ENCODE results near the gene ZNF804B.
"Not testable (repeated sequence)": the region's sequence is repeated elsewhere in the genome, so short reads cannot be mapped to it uniquely, and the experiment has no call there.

ZNF804B gene

DNA sequence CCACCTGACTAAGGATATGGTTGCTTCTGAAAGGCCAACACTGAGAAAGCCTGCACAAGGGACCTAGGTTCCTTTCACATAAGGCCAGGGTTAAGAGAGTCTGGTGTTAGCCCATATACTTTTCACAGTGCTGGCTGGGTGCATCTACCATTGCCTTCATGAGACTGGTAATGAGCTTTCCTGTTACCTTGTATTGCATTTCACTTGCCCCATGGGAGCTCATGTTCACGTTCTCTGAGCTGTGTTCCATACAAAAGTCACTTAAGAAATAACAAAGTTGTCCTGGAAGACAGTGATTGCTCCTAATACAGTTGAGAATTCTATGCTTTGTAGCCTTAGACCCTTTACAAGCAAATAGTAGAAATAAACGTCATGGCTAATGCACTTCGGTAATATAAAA is 373.9 kb downstream of the ZNF804B start:
- H3K4me1 Mint-ChIP-seq (ENCODE audit: low read depth), result no peaks in the 10 kb centered on the region
- H3K27me3 Mint-ChIP-seq (ENCODE audit: low read depth), result no peaks in the 10 kb centered on the region
- no peak overlapping the region for H3K27ac Mint-ChIP-seq
- no peaks in the 10 kb centered on the region for H3K36me3 Mint-ChIP-seq (ENCODE audit: low read depth)
- no peaks in the 10 kb centered on the region for H3K9me3 Mint-ChIP-seq
- no peak overlapping the region for H3K4me3 Mint-ChIP-seq

GRCh38 chr7:89133819-89134218 is 374.3 kb downstream of the ZNF804B start:
- Mint-ChIP-seq H3K27ac (no peak overlapping the region), H3K36me3 (ENCODE audit: low read depth) (no peaks in the 10 kb centered on the region), H3K27me3 (ENCODE audit: low read depth) (no peaks in the 10 kb centered on the region)

DNA sequence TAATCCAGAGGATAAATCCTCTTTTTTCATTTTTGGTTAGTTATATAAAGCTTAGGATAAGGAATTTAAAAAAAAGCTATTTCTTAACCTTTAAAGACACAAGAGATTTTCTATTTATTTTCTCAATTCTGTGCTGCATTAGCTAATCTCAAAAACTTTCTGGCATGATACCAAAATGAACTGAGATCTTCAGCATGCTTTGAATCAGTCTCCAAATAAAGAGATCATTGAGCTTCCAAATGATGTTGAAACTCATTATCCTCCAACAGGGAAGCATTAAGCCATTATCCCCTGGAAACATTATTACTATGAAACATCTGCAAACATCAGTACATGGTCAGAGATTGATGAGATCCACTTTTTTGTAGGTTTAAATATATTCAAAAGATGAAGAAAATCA is 386.3 kb downstream of the ZNF804B start:
- no peaks in the 10 kb centered on the region for H3K9me3 Mint-ChIP-seq
- H3K4me1 Mint-ChIP-seq (ENCODE audit: low read depth), result no peaks in the 10 kb centered on the region
- no peaks in the 10 kb centered on the region for H3K36me3 Mint-ChIP-seq (ENCODE audit: low read depth)
- no peak overlapping the region for H3K27ac Mint-ChIP-seq
- no peak overlapping the region for H3K4me3 Mint-ChIP-seq
- no peaks in the 10 kb centered on the region for H3K27me3 Mint-ChIP-seq (ENCODE audit: low read depth)

More at GRCh38 chr7:89133819-89134218, 374.3 kb downstream of the ZNF804B start:
- Mint-ChIP-seq H3K4me1 (ENCODE audit: low read depth) (no peaks in the 10 kb centered on the region), H3K9me3 (no peaks in the 10 kb centered on the region), H3K4me3 (no peak overlapping the region)

- no peak overlapping the region for H3K27ac Mint-ChIP-seq
- H3K27me3 Mint-ChIP-seq (ENCODE audit: low read depth), result no peaks in the 10 kb centered on the region
- H3K4me1 Mint-ChIP-seq (ENCODE audit: low read depth), result no peaks in the 10 kb centered on the region
- no peak overlapping the region for H3K4me3 Mint-ChIP-seq
- H3K9me3 Mint-ChIP-seq, result no peaks in the 10 kb centered on the region
- H3K36me3 Mint-ChIP-seq (ENCODE audit: low read depth), result no peaks in the 10 kb centered on the region
These were observed 400.6 kb downstream of the ZNF804B start for GRCh38 chr7:89160107-89160506.

DNA sequence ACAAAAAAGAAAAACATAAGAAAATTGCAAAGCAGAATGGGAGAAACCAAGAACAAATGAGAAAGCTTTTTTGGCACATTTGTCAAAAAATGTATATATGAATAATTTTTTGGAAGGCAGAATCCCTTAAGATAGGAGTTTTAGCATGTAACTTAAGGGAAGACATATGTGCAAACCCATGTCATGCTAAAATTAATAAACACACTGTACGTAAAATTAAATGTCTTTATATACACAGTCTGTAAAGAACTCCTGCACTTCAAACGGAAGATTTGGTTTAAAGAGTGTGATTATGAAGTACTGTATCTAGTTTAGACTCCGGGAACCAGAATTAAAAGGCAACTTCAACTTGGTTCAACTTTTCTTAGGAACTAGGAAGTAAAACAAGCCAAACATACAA is 405.9 kb downstream of the ZNF804B start:
- no peak overlapping the region for H3K27ac Mint-ChIP-seq
- no peaks in the 10 kb centered on the region for H3K4me1 Mint-ChIP-seq (ENCODE audit: low read depth)
- no peaks in the 10 kb centered on the region for H3K36me3 Mint-ChIP-seq (ENCODE audit: low read depth)
- no peak overlapping the region for H3K4me3 Mint-ChIP-seq
- H3K27me3 Mint-ChIP-seq (ENCODE audit: low read depth), result no peaks in the 10 kb centered on the region
- H3K9me3 Mint-ChIP-seq, result no peaks in the 10 kb centered on the region

GRCh38 chr7:89170628-89171027 is 411.1 kb downstream of the ZNF804B start:
- Mint-ChIP-seq H3K27ac (no peak overlapping the region), H3K9me3 (peaks cover 7% of the 10 kb centered on the region), H3K27me3 (ENCODE audit: low read depth) (no peaks in the 10 kb centered on the region)

DNA sequence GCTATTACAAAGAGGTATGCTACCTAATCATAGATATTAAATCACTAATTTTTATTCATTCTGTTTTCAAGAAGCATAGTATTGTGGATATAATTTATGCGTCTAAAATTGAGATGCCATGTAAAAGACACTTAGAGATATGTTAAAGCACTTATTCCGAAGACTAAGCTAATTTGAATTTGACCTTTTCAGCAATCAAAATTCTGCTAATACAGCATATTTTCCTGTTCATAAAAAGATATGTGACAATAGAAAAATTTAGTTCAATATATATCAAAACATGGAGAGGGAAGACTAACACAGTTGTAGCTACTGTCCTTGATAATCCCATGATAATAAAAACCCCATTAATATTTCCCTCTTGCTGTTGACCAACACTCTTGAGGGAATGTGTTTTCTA is 422.6 kb downstream of the ZNF804B start:
- H3K27me3 Mint-ChIP-seq (ENCODE audit: low read depth), result no peaks in the 10 kb centered on the region
- H3K9me3 Mint-ChIP-seq, result peaks cover 8% of the 10 kb centered on the region
- no peaks in the 10 kb centered on the region for H3K4me1 Mint-ChIP-seq (ENCODE audit: low read depth)
- no peak overlapping the region for H3K4me3 Mint-ChIP-seq
- no peak overlapping the region for H3K27ac Mint-ChIP-seq
- H3K36me3 Mint-ChIP-seq (ENCODE audit: low read depth), result no peaks in the 10 kb centered on the region

More at GRCh38 chr7:89170628-89171027, 411.1 kb downstream of the ZNF804B start:
- H3K4me1 Mint-ChIP-seq (ENCODE audit: low read depth), result no peaks in the 10 kb centered on the region
- H3K4me3 Mint-ChIP-seq, result no peak overlapping the region
- H3K36me3 Mint-ChIP-seq (ENCODE audit: low read depth), result no peaks in the 10 kb centered on the region

DNA sequence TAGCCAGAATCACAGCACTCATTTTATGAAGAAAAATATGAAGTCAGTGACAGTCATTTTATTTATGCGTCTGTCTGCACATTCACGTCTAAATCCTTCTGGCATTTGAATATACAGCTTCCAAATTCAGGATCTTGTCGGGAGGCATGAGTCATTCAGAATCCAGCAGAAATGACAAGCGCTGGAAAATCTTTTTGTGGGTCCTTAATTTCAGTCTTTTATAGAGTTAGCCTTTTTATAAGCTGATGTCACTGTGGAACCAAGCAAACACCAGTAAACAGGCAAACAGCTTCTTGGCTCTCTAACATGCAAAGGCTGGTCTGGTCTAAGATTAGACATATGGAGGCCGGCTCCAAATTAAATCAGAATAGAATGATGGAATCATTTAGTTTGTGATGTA is 424.2 kb downstream of the ZNF804B start:
- Mint-ChIP-seq H3K36me3 (ENCODE audit: low read depth) (no peaks in the 10 kb centered on the region), H3K4me3 (no peak overlapping the region), H3K27me3 (ENCODE audit: low read depth) (no peaks in the 10 kb centered on the region), H3K9me3 (peaks cover 8% of the 10 kb centered on the region), H3K4me1 (ENCODE audit: low read depth) (no peaks in the 10 kb centered on the region), H3K27ac (no peak overlapping the region)

DNA sequence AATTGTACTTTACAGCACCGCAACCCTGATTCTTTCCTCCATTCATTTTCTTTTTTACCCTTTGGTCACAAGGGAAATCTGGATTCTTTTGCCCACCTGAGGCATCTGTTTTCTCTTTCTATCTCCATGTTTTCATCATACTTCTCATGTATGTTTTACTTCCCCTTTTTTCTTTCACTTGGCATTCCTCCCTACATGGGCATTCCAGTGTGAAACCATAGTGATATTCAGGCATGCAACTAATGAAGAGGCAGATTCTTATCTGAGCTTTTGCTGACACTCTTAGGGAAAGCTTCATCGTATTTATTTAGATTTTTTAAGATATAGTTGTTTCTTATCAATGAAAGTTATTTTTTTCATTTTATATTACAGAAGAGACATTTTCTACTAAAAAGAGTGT is 441.3 kb downstream of the ZNF804B start:
- no peaks in the 10 kb centered on the region for H3K36me3 Mint-ChIP-seq (ENCODE audit: low read depth)

GRCh38 chr7:89223900-89224395 is 464.4 kb downstream of the ZNF804B start:
- Mint-ChIP-seq H3K27ac (no peak overlapping the region), H3K27me3 (ENCODE audit: low read depth) (no peaks in the 10 kb centered on the region), H3K9me3 (no peaks in the 10 kb centered on the region), H3K4me3 (no peak overlapping the region), H3K36me3 (ENCODE audit: low read depth) (no peaks in the 10 kb centered on the region), H3K4me1 (ENCODE audit: low read depth) (no peaks in the 10 kb centered on the region)

More for the DNA sequence above, 441.3 kb downstream of the ZNF804B start:
- H3K27me3 Mint-ChIP-seq (ENCODE audit: low read depth), result no peaks in the 10 kb centered on the region
- H3K9me3 Mint-ChIP-seq, result no peaks in the 10 kb centered on the region
- H3K4me3 Mint-ChIP-seq, result no peak overlapping the region
- no peaks in the 10 kb centered on the region for H3K4me1 Mint-ChIP-seq (ENCODE audit: low read depth)
- H3K27ac Mint-ChIP-seq, result no peak overlapping the region

DNA sequence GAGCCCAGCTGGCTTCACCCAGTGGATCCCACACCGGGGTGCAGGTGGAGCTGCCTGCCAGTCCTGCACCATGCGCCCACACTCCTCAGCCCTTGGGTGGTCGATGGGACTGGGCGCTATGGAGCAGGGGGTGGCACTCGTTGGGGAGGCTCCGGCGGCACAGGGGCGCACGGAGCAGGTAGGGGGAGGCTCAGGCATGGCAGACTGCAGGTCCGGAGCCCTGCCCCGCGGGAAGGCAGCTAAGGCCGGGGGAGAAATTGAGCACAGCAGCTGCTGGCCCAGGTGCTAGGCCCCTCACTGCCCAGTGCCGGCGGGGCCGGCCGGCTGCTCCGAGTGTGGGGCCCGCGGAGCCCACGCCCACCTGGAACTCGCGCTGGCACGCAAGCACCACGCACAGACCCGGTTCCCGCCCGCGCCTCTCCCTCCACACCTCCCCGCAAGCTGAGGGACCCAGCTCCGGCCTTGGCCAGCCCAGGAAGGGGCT is 469.2 kb downstream of the ZNF804B start:
- not testable (repeated sequence) for H3K36me3 Mint-ChIP-seq (ENCODE audit: low read depth); H3K4me3 Mint-ChIP-seq; H3K4me1 Mint-ChIP-seq (ENCODE audit: low read depth); H3K27me3 Mint-ChIP-seq (ENCODE audit: low read depth); H3K9me3 Mint-ChIP-seq; H3K27ac Mint-ChIP-seq

DNA sequence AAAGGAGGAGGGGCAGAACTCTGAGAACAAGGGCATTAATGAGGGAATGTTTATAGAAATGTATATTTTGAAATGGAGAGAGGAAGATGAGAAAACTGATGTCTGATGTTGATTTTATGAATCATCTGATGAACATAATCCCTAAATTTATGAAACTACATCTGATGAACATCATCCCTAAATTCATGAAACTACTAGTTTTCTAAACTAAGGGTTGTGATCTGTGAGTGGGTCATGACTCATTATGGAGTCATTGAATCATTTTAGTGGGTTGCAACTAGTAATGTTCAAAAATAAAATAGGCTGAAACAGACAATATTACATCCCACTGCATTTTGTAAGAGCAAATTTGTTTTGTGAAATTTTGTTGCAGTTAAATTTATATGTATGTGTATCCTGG is 478.7 kb downstream of the ZNF804B start:
- H3K4me1 Mint-ChIP-seq (ENCODE audit: low read depth), result no peaks in the 10 kb centered on the region
- no peak overlapping the region for H3K27ac Mint-ChIP-seq
- H3K27me3 Mint-ChIP-seq (ENCODE audit: low read depth), result no peaks in the 10 kb centered on the region
- no peak overlapping the region for H3K4me3 Mint-ChIP-seq
- no peaks in the 10 kb centered on the region for H3K36me3 Mint-ChIP-seq (ENCODE audit: low read depth)
- H3K9me3 Mint-ChIP-seq, result no peaks in the 10 kb centered on the region

DNA sequence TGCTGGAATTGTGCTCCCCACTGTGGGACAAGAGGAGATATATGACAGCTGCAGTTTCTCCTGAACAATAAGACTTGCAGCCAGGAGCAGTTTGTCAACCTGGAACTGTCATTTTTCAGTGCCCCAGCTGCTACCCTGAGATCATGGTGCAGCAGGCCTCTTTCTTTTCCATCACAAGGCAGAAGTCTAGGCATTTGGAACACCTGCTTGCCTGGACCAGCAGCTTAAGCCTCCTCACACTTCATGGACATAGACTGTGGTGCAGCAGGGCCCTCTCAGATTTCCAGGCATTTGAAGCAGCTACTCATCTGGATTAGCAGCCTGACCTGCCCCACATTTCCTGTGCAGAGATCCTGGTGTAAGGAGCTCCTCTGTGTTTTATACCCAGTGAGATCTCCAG is 486.7 kb downstream of the ZNF804B start:
- H3K36me3 Mint-ChIP-seq (ENCODE audit: low read depth), result no peaks in the 10 kb centered on the region
- H3K9me3 Mint-ChIP-seq, result no peaks in the 10 kb centered on the region
- H3K4me1 Mint-ChIP-seq (ENCODE audit: low read depth), result no peaks in the 10 kb centered on the region
- H3K27me3 Mint-ChIP-seq (ENCODE audit: low read depth), result no peaks in the 10 kb centered on the region
- no peak overlapping the region for H3K27ac Mint-ChIP-seq
- no peak overlapping the region for H3K4me3 Mint-ChIP-seq

- Mint-ChIP-seq H3K27ac (no peak overlapping the region), H3K36me3 (ENCODE audit: low read depth) (no peaks in the 10 kb centered on the region), H3K4me3 (no peak overlapping the region), H3K9me3 (no peaks in the 10 kb centered on the region), H3K4me1 (ENCODE audit: low read depth) (no peaks in the 10 kb centered on the region), H3K27me3 (ENCODE audit: low read depth) (no peaks in the 10 kb centered on the region)
These were observed 487.7 kb downstream of the ZNF804B start for GRCh38 chr7:89247207-89247606.

DNA sequence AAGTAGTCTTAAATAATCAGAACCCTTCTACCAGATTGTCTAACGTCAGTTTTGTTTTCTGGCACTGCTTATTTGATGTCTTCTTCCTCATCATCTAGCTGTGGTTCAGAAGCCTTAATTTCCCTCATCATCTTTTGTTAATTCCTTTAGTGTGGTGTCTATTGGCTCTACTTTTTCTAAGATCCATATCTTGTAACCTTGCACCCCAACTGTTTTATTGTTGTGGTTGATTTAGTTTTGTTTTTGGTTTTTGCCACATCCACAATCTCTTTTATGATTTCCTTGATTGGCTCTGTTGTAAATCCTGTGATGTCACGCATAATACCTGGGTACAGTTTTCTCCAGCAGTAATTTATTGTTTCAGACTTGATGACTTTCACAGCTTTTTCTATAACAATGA is 499.6 kb downstream of the ZNF804B start:
- no peaks in the 10 kb centered on the region for H3K4me1 Mint-ChIP-seq (ENCODE audit: low read depth)
- H3K36me3 Mint-ChIP-seq (ENCODE audit: low read depth), result no peaks in the 10 kb centered on the region
- H3K4me3 Mint-ChIP-seq, result no peak overlapping the region
- H3K9me3 Mint-ChIP-seq, result no peaks in the 10 kb centered on the region
- H3K27me3 Mint-ChIP-seq (ENCODE audit: low read depth), result no peaks in the 10 kb centered on the region
- H3K27ac Mint-ChIP-seq, result no peak overlapping the region

GRCh38 chr7:89264126-89264525 is 504.6 kb downstream of the ZNF804B start:
- H3K4me1 Mint-ChIP-seq (ENCODE audit: low read depth), result no peaks in the 10 kb centered on the region
- no peaks in the 10 kb centered on the region for H3K36me3 Mint-ChIP-seq (ENCODE audit: low read depth)
- no peak overlapping the region for H3K4me3 Mint-ChIP-seq
- H3K27ac Mint-ChIP-seq, result no peak overlapping the region
- H3K9me3 Mint-ChIP-seq, result no peaks in the 10 kb centered on the region
- H3K27me3 Mint-ChIP-seq (ENCODE audit: low read depth), result no peaks in the 10 kb centered on the region

All from T-helper 1 cell treated with Interleukin-12 subunit alpha and Interleukin-12 subunit beta and Interleukin-4 antibody, amounts not matched to agents 30 μg/mL and 1 μg/mL, for 36 hours (primary cell).